ENCODE data around the gene HID1.
"Not testable (repeated sequence)": the region's sequence is repeated elsewhere in the genome, so short reads cannot be mapped to it uniquely, and the experiment has no call there.

The HID1 gene

GRCh38 chr17:74922694-74923537 lies 49.6 kb downstream of the HID1 start, which contains the start of gene USH1G:
Gene USH1G, minus strand, starts transcription at chr17:74923255. Its CDS starts 182 bp downstream, at chr17:74923073.
- DNase-seq (ENCODE audit: low spot score) = no peak
- H3K36me3 Mint-ChIP-seq (ENCODE audit: low read depth) = no peaks in the 10 kb centered on the region
- H3K4me1 Mint-ChIP-seq (ENCODE audit: low read depth) = peaks cover 3% of the 10 kb centered on the region
- peaks cover 61% of the 10 kb centered on the region for H3K27me3 Mint-ChIP-seq (ENCODE audit: low read depth)
- H3K27ac Mint-ChIP-seq = no peak within 1 kb of the TSS
- peak within 1 kb of the TSS; percentile 40 for H3K4me3 Mint-ChIP-seq
- no peaks in the 10 kb centered on the region for H3K9me3 Mint-ChIP-seq

DNA sequence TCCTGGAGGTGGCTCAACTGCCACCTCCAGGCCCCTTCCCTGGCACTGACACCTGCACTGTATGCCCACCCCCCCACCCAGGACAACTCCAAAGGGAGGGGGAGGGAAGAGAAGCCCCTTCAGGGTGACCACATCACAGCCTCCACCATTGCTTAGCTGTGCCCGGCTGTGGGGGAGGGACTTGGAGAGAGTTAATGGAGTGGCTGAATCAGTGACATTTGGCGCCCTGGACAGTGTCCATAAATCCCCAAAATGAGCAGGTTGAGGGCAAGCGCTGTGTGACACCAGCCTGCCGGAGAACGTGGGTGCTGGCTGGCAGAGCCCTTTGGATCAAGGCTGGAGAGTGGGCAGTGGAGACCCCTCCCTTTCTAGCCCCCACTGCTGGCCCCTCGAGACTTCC lies 50.4 kb downstream of the HID1 start:
- no peaks in the 10 kb centered on the region for H3K9me3 Mint-ChIP-seq
- DNase-seq (ENCODE audit: low spot score) = no peak
- peaks cover 54% of the 10 kb centered on the region for H3K27me3 Mint-ChIP-seq (ENCODE audit: low read depth)
- peaks cover 3% of the 10 kb centered on the region for H3K4me1 Mint-ChIP-seq (ENCODE audit: low read depth)
- no peak overlapping the region for H3K27ac Mint-ChIP-seq
- H3K36me3 Mint-ChIP-seq (ENCODE audit: low read depth) = no peaks in the 10 kb centered on the region
- no peak overlapping the region for H3K4me3 Mint-ChIP-seq

DNA sequence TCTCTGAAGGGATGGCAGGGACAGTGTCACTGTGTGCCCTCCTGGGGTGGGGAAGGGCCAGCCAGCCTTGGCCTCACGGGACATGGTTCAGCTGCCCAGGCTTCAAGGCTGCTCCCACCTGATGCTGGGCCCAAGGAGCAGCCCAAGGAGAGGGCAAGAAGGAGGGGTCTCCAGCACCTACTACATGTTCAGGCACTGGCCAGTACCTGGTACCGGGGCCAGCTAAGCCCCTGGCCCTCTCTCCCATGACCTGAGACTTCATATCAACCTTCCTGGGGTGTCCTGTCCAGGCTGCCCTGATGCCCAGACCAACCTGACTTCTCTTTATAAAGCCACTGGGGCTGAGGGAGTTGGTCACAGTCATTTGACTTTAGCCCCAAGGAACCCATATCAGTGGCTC lies 50.8 kb downstream of the HID1 start:
- peaks cover 50% of the 10 kb centered on the region for H3K27me3 Mint-ChIP-seq (ENCODE audit: low read depth)
- H3K4me3 Mint-ChIP-seq = no peak overlapping the region
- no peak overlapping the region for H3K27ac Mint-ChIP-seq
- H3K4me1 Mint-ChIP-seq (ENCODE audit: low read depth) = peaks cover 3% of the 10 kb centered on the region
- no peak for DNase-seq (ENCODE audit: low spot score)
- no peaks in the 10 kb centered on the region for H3K9me3 Mint-ChIP-seq
- no peaks in the 10 kb centered on the region for H3K36me3 Mint-ChIP-seq (ENCODE audit: low read depth)

- Mint-ChIP-seq H3K4me3 (no peak overlapping the region), H3K9me3 (no peaks in the 10 kb centered on the region), H3K36me3 (ENCODE audit: low read depth) (no peaks in the 10 kb centered on the region), H3K4me1 (ENCODE audit: low read depth) (peaks cover 3% of the 10 kb centered on the region), H3K27me3 (ENCODE audit: low read depth) (peaks cover 45% of the 10 kb centered on the region), H3K27ac (no peak overlapping the region)
- no peak for DNase-seq (ENCODE audit: low spot score)
Observed at GRCh38 chr17:74921026-74921681, 51.4 kb downstream of the HID1 start.

DNA sequence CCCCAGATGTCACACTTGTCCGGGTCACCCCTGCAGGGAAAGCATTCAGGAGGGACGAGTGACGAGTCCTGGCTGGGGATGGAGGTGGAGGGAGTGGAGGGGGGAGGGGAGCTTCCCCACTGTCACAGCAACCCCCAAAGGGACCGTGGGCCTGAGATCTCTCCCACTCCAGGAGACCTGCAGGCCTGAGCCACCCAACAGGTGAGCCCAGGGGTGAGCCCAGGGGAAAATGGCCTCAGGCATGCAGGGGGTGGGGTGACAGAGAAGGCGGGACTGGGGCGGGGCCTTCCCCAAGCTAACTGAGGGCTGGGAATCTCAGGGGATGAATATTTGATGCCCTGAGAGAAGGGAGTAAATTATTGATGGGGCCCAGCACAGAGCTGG lies 51.9 kb downstream of the HID1 start:
- Mint-ChIP-seq H3K27me3 (ENCODE audit: low read depth) (peaks cover 40% of the 10 kb centered on the region), H3K9me3 (no peaks in the 10 kb centered on the region), H3K27ac (no peak overlapping the region), H3K4me1 (ENCODE audit: low read depth) (peaks cover 3% of the 10 kb centered on the region), H3K4me3 (no peak overlapping the region), H3K36me3 (ENCODE audit: low read depth) (no peaks in the 10 kb centered on the region)
- no peak for DNase-seq (ENCODE audit: low spot score)

DNA sequence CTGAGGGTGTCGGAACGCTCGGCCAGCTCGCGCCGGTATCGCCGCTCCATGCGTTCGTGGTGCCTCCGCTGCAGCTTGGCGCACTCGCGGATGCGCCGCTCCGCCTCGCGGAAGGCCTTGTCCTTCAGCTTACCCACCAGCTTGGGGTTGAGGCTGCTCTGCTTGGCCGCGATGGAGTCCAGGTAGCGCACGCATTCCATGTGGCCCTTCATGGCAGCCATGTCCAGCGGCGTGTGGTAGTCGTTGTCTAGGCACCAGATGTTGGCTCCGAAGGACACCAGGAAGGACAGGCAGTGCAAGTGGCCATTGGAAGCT lies 52.3 kb downstream of the HID1 start:
- Mint-ChIP-seq H3K27me3 (ENCODE audit: low read depth) (peaks cover 36% of the 10 kb centered on the region), H3K27ac (no peak overlapping the region), H3K36me3 (ENCODE audit: low read depth) (no peaks in the 10 kb centered on the region), H3K4me3 (no peak overlapping the region), H3K4me1 (ENCODE audit: low read depth) (peaks cover 3% of the 10 kb centered on the region), H3K9me3 (no peaks in the 10 kb centered on the region)
- DNase-seq (ENCODE audit: low spot score) = no peak

GRCh38 chr17:74919440-74920305 lies 52.9 kb downstream of the HID1 start:
- H3K4me3 Mint-ChIP-seq = no peak overlapping the region
- no peaks in the 10 kb centered on the region for H3K36me3 Mint-ChIP-seq (ENCODE audit: low read depth)
- peaks cover 3% of the 10 kb centered on the region for H3K4me1 Mint-ChIP-seq (ENCODE audit: low read depth)
- no peak overlapping the region for H3K27ac Mint-ChIP-seq
- DNase-seq (ENCODE audit: low spot score) = no peak
- no peaks in the 10 kb centered on the region for H3K9me3 Mint-ChIP-seq
- H3K27me3 Mint-ChIP-seq (ENCODE audit: low read depth) = peaks cover 30% of the 10 kb centered on the region

DNA sequence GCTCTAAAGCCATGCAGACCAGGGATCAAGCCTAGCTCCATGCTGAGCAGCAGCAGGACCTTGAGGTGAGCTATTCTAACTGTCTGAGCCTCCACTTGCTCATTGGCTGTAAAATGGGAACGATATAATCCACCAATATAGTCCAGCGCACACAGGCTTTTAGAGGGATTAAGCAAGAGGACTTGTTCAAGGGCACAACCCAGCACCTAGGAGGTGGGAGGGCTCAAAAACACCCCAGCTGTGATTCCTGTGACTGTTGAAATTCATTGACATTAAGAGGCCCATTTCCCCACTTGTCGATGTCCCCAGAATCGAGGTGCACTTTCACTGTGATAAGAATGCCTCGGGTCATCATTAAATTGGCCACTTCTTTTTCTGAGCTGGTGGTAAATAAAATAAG lies 53.7 kb downstream of the HID1 start:
- H3K9me3 Mint-ChIP-seq = no peaks in the 10 kb centered on the region
- peaks cover 28% of the 10 kb centered on the region for H3K27me3 Mint-ChIP-seq (ENCODE audit: low read depth)
- peaks cover 1% of the 10 kb centered on the region for H3K4me1 Mint-ChIP-seq (ENCODE audit: low read depth)
- DNase-seq (ENCODE audit: low spot score) = no peak
- H3K27ac Mint-ChIP-seq = no peak overlapping the region
- no peak overlapping the region for H3K4me3 Mint-ChIP-seq
- H3K36me3 Mint-ChIP-seq (ENCODE audit: low read depth) = no peaks in the 10 kb centered on the region

DNA sequence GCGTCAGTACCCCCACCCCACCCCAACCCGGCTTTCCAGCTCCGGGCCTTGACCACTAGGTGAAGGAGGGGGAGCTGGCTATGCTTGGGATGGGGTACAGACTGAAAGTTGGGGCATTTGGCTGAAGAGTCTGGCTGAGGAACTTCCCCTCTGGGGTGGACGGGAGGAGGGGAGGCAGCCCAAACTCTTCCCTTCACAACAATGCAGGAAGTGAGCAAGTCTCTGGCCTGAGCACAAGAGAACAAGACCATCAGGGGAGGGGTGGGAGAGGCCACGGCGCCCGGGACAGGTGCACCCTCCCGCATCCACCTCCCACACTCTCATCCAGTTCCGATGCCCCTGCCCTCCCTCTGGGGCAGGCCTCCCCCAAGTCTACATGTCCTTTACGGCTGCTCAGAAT lies 55.1 kb downstream of the HID1 start:
- no peaks in the 10 kb centered on the region for H3K9me3 Mint-ChIP-seq
- H3K36me3 Mint-ChIP-seq (ENCODE audit: low read depth) = no peaks in the 10 kb centered on the region
- H3K4me1 Mint-ChIP-seq (ENCODE audit: low read depth) = no peaks in the 10 kb centered on the region
- no peak overlapping the region for H3K4me3 Mint-ChIP-seq
- H3K27me3 Mint-ChIP-seq (ENCODE audit: low read depth) = peaks cover 24% of the 10 kb centered on the region
- no peak for DNase-seq (ENCODE audit: low spot score)
- H3K27ac Mint-ChIP-seq = no peak overlapping the region

DNA sequence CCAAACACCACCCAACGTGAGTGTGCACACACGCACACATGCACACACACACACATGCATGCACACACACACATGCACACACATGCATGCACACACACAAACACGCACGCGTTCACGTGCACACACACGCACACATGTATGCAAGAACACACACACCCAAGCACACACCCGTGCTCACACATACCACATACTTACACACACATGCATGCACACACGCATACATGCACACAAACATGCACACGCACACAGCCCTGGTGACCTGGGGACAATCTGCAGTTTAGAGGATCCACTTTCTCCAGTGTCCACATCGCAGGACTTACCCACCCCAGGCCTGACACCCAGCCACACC lies 55.7 kb downstream of the HID1 start:
- Mint-ChIP-seq H3K36me3 (ENCODE audit: low read depth) (no peaks in the 10 kb centered on the region), H3K27ac (no peak overlapping the region), H3K4me3 (no peak overlapping the region), H3K27me3 (ENCODE audit: low read depth) (peaks cover 19% of the 10 kb centered on the region), H3K9me3 (no peaks in the 10 kb centered on the region), H3K4me1 (ENCODE audit: low read depth) (no peaks in the 10 kb centered on the region)
- no peak for DNase-seq (ENCODE audit: low spot score)

DNA sequence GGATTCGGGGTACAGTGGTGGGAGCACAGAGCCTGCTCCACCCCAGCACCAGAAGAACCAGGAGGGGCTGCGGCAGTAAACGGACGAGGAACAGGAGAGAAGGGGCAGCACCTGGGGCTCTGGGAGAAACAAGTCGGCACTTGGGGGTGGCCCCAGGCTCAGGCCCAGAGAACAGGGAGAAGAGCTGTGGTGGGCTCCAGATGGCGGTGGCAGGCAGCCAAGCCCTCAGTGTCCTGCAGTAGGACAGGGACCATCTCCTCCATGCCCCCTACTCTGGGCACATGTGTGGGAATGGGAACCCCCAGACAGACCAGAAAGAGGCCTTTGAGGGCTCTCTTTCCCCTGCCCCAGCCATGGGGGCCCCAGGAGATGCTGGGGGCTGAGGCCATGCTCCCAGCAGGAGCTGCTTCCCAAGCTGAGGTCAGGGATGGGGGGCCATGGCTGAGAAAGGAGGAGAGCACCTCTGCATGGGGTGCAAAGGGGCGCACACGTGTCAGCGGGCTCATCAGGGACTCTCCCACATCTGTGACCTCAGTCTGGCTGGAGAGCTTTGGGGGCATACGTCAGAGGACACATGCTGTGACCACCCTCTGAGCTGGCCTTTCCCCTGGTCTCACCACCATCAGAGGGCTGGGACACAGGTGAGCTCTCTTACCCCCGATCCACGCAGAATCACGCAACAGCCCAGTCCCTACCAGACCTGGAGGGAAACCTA lies 56.3 kb downstream of the HID1 start:
- Mint-ChIP-seq H3K27ac (no peak overlapping the region), H3K36me3 (ENCODE audit: low read depth) (no peaks in the 10 kb centered on the region), H3K4me1 (ENCODE audit: low read depth) (no peaks in the 10 kb centered on the region), H3K27me3 (ENCODE audit: low read depth) (peaks cover 14% of the 10 kb centered on the region), H3K4me3 (no peak overlapping the region), H3K9me3 (no peaks in the 10 kb centered on the region)
- no peak for DNase-seq (ENCODE audit: low spot score)

- not testable (repeated sequence) for H3K27me3 Mint-ChIP-seq (ENCODE audit: low read depth); H3K4me1 Mint-ChIP-seq (ENCODE audit: low read depth); H3K36me3 Mint-ChIP-seq (ENCODE audit: low read depth); H3K9me3 Mint-ChIP-seq; H3K4me3 Mint-ChIP-seq; H3K27ac Mint-ChIP-seq; DNase-seq (ENCODE audit: low spot score)
Observed at GRCh38 chr17:74911423-74911822, 61.1 kb downstream of the HID1 start.

- H3K9me3 Mint-ChIP-seq; H3K4me1 Mint-ChIP-seq (ENCODE audit: low read depth); H3K4me3 Mint-ChIP-seq: not testable (repeated sequence)
Observed at GRCh38 chr17:74909097-74909496, 63.5 kb downstream of the HID1 start.

DNA sequence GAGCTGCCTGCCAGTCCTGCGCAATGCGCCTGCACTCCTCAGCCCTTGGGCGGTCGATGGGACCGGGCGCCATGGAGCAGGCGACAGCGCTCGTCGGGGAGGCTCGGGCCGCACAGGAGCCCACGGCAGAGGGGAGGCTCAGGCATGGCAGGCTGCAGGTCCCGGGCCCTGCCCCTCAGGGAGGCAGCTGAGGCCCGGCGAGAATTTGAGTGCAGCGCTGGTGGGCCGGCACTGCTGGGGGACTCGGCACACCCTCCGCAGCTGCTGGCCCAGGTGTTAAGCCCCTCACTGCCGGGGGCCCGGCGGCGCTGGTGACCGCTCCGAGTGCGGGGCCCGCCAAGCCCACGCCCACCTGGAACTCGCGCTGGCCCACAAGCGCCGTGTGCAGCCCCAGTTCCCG lies 65.5 kb downstream of the HID1 start:
- H3K27ac Mint-ChIP-seq = no peak overlapping the region
- H3K36me3 Mint-ChIP-seq (ENCODE audit: low read depth) = no peaks in the 10 kb centered on the region
- H3K4me3 Mint-ChIP-seq = no peak overlapping the region
- H3K4me1 Mint-ChIP-seq (ENCODE audit: low read depth) = peaks cover 3% of the 10 kb centered on the region
- H3K27me3 Mint-ChIP-seq (ENCODE audit: low read depth) = peaks cover 4% of the 10 kb centered on the region
- no peaks in the 10 kb centered on the region for H3K9me3 Mint-ChIP-seq
- DNase-seq (ENCODE audit: low spot score) = no peak

More at GRCh38 chr17:74909097-74909496, 63.5 kb downstream of the HID1 start:
- H3K27me3 Mint-ChIP-seq (ENCODE audit: low read depth); H3K36me3 Mint-ChIP-seq (ENCODE audit: low read depth); DNase-seq (ENCODE audit: low spot score); H3K27ac Mint-ChIP-seq: not testable (repeated sequence)
